HepG2 (cell line): ENCODE results near the gene NRSN2. TPM values are rescaled to one million over a fixed set of nuclear protein-coding genes. Genes with fewer than 3 reads are reported as not detected.

Experiments
- ARID2 ChIP-seq: sonication (generic); formaldehyde crosslinking; IDR thresholded peaks from 2 replicates; pipeline ENCODE4 v1.8.1; 2022; ENCODE audit warnings: mild to moderate bottlenecking, missing genetic modification reagents, borderline replicate concordance
- DNMT3B ChIP-seq: conservative IDR thresholded peaks from 2 replicates; pipeline ENCODE4 v1.6.1; 2016; ENCODE audit warnings: missing biosample characterization, control low read depth
- ESRRA ChIP-seq: sonication (generic); formaldehyde crosslinking; IDR thresholded peaks from 2 replicates; pipeline ENCODE4 v1.5.1; 2020; ENCODE audit warnings: mild to moderate bottlenecking, low read depth, missing genetic modification reagents
- FOXK1 ChIP-seq: sonication (generic); formaldehyde crosslinking; IDR thresholded peaks from 2 replicates; pipeline ENCODE4 v1.4.0; 2020; ENCODE audit warnings: low read depth, missing genetic modification reagents, borderline replicate concordance
- GFI1 ChIP-seq: sonication (generic); formaldehyde crosslinking; IDR thresholded peaks from 2 replicates; pipeline ENCODE4 v1.5.0; 2020; ENCODE audit warnings: missing genetic modification reagents, mild to moderate bottlenecking, borderline replicate concordance
- GMEB2 ChIP-seq: IDR thresholded peaks from 2 replicates; pipeline ENCODE4 v1.6.1; 2016; ENCODE audit warnings: missing biosample characterization, missing genetic modification reagents, low read depth
- HDAC1 ChIP-seq: sonication (generic); formaldehyde crosslinking; IDR thresholded peaks from 2 replicates; pipeline ENCODE4 v1.5.1; 2020; ENCODE audit warnings: mild to moderate bottlenecking, missing genetic modification reagents
- HNF4A ChIP-seq: sonication (generic); formaldehyde crosslinking; IDR thresholded peaks from 2 replicates; pipeline ENCODE4 v1.4.0; 2020; ENCODE audit warnings: missing genetic modification reagents
- KIAA2018 ChIP-seq: sonication (generic); formaldehyde crosslinking; IDR thresholded peaks from 2 replicates; pipeline ENCODE4 v1.5.0; 2020; ENCODE audit warnings: mild to moderate bottlenecking, missing genetic modification reagents, borderline replicate concordance
- KMT2B ChIP-seq: IDR thresholded peaks from 2 replicates; pipeline ENCODE4 v1.6.1; 2016; ENCODE audit warnings: missing genetic modification reagents, missing compliant biosample characterization
- MZF1 ChIP-seq: sonication (generic); formaldehyde crosslinking; IDR thresholded peaks from 2 replicates; pipeline ENCODE4 v1.8.1; 2023; ENCODE audit warnings: mild to moderate bottlenecking, missing genetic modification reagents, borderline replicate concordance
- NPAS2 ChIP-seq: sonication (generic); formaldehyde crosslinking; IDR thresholded peaks from 2 replicates; pipeline ENCODE4 v1.8.0; 2022; ENCODE audit warnings: mild to moderate bottlenecking, missing genetic modification reagents, borderline replicate concordance
- XBP1 ChIP-seq: sonication (generic); formaldehyde crosslinking; IDR thresholded peaks from 2 replicates; pipeline ENCODE4 v1.5.0; 2020; ENCODE audit warnings: missing genetic modification reagents
- ZFP1 ChIP-seq: IDR thresholded peaks from 2 replicates; pipeline ENCODE4 v1.6.1; 2016
- ZFY ChIP-seq: sonication (generic); formaldehyde crosslinking; IDR thresholded peaks from 2 replicates; pipeline ENCODE4 v1.4.0; 2020; ENCODE audit warnings: missing genetic modification reagents
- ZNF121 ChIP-seq: sonication (generic); formaldehyde crosslinking; IDR thresholded peaks from 2 replicates; pipeline ENCODE4 v1.5.0; 2020; ENCODE audit warnings: mild to moderate bottlenecking, missing genetic modification reagents
- ZNF138 ChIP-seq: sonication (generic); formaldehyde crosslinking; IDR thresholded peaks from 2 replicates; pipeline ENCODE4 v1.5.0; 2020; ENCODE audit warnings: mild to moderate bottlenecking, low read depth, missing genetic modification reagents
- ZNF256 ChIP-seq: sonication (generic); formaldehyde crosslinking; conservative IDR thresholded peaks from 2 replicates; pipeline ENCODE4 v1.4.0; 2020; ENCODE audit warnings: missing genetic modification reagents
- ZNF441 ChIP-seq: sonication (generic); formaldehyde crosslinking; IDR thresholded peaks from 2 replicates; pipeline ENCODE4 v1.7.0; 2021; ENCODE audit warnings: missing genetic modification reagents, borderline replicate concordance
- ZNF557 ChIP-seq: sonication (generic); formaldehyde crosslinking; IDR thresholded peaks from 2 replicates; pipeline ENCODE4 v1.4.0; 2020; ENCODE audit warnings: missing genetic modification reagents
- ZNF670 ChIP-seq: sonication (generic); formaldehyde crosslinking; IDR thresholded peaks from 2 replicates; pipeline ENCODE4 v1.8.0; 2022; ENCODE audit warnings: mild to moderate bottlenecking, missing genetic modification reagents, borderline replicate concordance
- polyA plus RNA-seq, 8 experiments: library from polyadenylated mRNA; depleted of rRNA in 3 of 8; stranded (reverse) in 7 of 8; unstranded in 1 of 8; fragments of >200 nt; fragmentation: Illumina TruSeq in 4 of 8; extraction: Trizol in 4 of 8; gene quantifications; 2 replicates each; pipeline versions ENCODE4 v1.2.1 to v1.2.3, GENCODE V29; 2011 to 2016; ENCODE audit warnings: low read depth in 4 of 8, missing spikeins in 1 of 8, mixed read lengths in 1 of 8; ENCODE audit not compliant: insufficient read depth in 1 of 8
- total RNA-seq, 5 experiments: library from RNA; depleted of rRNA; stranded (reverse); fragments of >200 nt; fragmentation: Illumina TruSeq; extraction: Trizol; gene quantifications; 2 replicates each; pipeline ENCODE4 v1.2.3, GENCODE V29; 2016; ENCODE audit warnings: low read depth in 1 of 5

Gene NRSN2
- total and polyA plus RNA-seq, 2 of the 13 experiments (the other 11 are each of a cell fraction or from before 2014, with no cell fraction given), result 32.3 to 49.4 TPM

GRCh38 chr20:381581-382290 is 34.8 kb downstream of the NRSN2 start (continued):
- peak; percentile 19; the same call in 1 of the 2 replicates for TF ChIP-seq ZNF121 (CRISPR knock-in tag)
- no peak for TF ChIP-seq ZFP1 (CRISPR knock-in tag)
- peak; percentile 57; the same call in 1 of the 2 replicates for TF ChIP-seq ZFY (CRISPR knock-in tag)
- 0 out of 2 replicates have a peak, but pooled peaks have one; percentile 24 for TF ChIP-seq KIAA2018 (CRISPR knock-in tag)
- peak; percentile 57; the same call in 1 of the 2 replicates for TF ChIP-seq ZNF670 (CRISPR knock-in tag)
- TF ChIP-seq GMEB2 (CRISPR knock-in tag), result no peak
- TF ChIP-seq KMT2B (CRISPR knock-in tag), result peak; percentile 47; the same call in 1 of the 2 replicates
- TF ChIP-seq HNF4A (CRISPR knock-in tag), result no peak
- no peak for TF ChIP-seq XBP1 (CRISPR knock-in tag)
- TF ChIP-seq ZNF557 (CRISPR knock-in tag), result peak; percentile 86; the same call in 1 of the 2 replicates
- TF ChIP-seq DNMT3B (CRISPR knock-in tag), result no peak
- no peak for TF ChIP-seq MZF1 (CRISPR knock-in tag)
- TF ChIP-seq ARID2 (CRISPR knock-in tag), result no peak; the same call in 1 of the 2 replicates
- TF ChIP-seq FOXK1 (CRISPR knock-in tag), result peak; percentile 31; the same call in 1 of the 2 replicates
- peak; percentile 75 for TF ChIP-seq HDAC1 (CRISPR knock-in tag)
- no peak for TF ChIP-seq NPAS2 (CRISPR knock-in tag)
- peak; percentile 70; the same call in 1 of the 2 replicates for TF ChIP-seq ZNF138 (CRISPR knock-in tag)
- TF ChIP-seq ESRRA (CRISPR knock-in tag), result no peak; the same call in 1 of the 2 replicates
- TF ChIP-seq ZNF256, result no peak
- peak; percentile 59; the same call in 1 of the 2 replicates for TF ChIP-seq GFI1 (CRISPR knock-in tag)
- peak; percentile 34; the same call in 1 of the 2 replicates for TF ChIP-seq ZNF441 (CRISPR knock-in tag)
